HG02798 (cell line): ENCODE results near the gene GID8.
"Not testable (repeated sequence)": the region's sequence is repeated elsewhere in the genome, so short reads cannot be mapped to it uniquely, and the experiment has no call there.

Experiments
- ATAC-seq: cut with Tn5 transposase; IDR thresholded peaks from one replicate; pipeline ENCODE4 v1.9.1; 2021; ENCODE audit warnings: mild to moderate bottlenecking; ENCODE audit not compliant: unreplicated experiment, poor library complexity

The GID8 gene

DNA sequence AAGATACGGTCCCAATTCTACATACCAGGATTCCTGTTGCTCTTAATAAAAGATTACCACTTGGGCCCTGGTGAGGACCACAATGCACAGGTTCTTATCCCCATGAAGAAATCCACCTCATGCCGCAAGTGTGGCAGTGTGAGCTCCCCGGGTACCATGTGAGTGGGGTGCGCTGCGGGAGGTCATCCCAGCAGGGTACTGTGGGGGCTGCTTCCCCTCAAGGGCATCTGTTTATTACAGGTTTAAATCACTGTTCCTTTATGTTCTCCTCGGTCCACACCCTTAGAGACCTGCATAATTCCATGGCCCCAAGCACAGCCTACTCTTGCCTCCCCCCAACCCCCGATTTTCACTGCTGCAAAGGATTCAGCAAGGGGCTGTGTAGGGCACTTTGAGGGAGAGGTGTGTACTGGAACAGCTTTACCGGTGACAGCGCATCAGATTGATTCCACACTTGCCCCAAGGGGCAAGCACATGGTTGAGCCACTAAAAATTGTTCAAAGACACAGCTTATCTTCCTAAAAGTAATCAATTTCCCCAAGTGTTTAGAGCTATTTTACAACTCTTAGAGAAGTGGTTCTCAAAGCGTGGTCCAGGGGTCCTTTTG, 17.8 kb upstream of the GID8 start:
- ATAC-seq = no peak

DNA sequence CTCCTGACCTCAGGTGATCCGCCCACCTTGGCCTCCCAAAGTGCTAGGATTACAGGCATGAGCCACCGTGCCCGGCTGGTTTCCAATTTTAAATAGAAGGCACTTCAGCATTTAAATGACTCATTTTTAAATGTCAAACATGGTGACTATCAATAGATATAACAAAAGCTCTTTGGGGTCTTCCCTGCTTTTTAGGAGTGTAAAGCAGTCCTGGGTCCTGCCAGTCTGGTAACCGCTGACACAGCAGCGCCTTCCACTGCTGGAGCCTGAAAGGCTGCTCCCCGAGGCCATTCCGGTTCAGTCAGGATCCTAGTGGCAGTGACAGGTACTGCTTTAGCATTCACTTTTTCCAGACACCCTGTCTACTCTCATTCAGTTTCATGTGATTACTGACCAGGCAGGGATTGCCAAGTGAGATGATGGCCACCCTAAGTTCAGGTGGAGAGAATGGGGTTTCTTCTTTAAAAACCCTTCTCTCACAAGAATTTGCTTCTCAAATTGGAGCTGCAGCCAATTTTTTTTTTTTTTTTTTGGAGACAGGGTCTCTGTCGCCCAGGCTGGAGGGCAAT, 16.7 kb upstream of the GID8 start:
- no peak for ATAC-seq

DNA sequence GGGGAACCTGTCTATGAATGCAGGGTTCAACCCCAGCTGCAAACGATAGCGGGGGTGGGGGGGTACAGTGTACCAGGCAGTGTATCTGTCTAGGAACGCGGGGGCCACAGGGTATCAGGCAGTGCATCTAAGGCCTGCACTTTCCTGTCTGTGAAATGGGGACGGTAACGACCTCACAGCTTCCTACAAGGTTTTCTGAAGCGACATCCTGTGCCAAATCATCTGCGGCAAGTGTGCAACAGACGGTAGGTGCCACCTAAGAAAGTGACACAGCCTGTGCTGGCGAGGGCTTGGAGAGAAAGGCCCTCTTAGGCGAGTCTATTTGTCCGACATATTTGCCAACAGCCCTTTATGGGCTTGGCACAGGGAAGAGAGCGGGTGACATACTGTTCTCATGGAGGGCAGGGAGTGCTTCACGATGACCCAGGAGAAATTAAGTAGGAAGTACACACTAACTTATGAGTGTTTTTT, 15.5 kb upstream of the GID8 start:
- ATAC-seq = no peak

DNA sequence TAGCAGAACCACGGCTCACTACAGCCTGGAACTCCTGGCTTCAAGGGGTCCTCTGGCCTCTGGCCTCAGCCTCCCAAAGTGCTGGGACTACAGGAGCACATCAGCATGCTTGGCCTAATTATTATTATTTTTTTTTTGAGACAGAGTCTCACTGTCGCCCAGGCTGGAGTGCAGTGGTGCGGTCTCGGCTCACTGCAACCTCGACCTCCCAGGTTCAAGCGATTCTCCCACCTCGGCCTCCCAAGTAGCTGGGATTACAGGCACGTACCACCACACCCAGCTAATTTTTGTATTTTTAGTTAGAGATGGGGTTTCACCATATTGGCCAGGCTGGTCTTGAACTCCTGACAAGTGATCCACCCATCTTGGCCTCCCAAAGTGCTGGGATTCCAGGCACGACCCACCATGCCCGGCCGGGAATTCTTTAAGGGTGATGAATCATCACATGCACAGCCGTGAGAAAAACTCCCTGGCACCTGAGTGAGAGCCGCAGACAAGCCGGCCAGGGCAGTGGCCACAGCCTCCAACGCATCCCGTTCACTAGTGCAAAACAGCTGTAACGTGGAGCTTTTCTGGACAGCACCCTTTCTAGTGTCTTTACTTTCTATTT, 14.8 kb upstream of the GID8 start:
- not testable (repeated sequence) for ATAC-seq

DNA sequence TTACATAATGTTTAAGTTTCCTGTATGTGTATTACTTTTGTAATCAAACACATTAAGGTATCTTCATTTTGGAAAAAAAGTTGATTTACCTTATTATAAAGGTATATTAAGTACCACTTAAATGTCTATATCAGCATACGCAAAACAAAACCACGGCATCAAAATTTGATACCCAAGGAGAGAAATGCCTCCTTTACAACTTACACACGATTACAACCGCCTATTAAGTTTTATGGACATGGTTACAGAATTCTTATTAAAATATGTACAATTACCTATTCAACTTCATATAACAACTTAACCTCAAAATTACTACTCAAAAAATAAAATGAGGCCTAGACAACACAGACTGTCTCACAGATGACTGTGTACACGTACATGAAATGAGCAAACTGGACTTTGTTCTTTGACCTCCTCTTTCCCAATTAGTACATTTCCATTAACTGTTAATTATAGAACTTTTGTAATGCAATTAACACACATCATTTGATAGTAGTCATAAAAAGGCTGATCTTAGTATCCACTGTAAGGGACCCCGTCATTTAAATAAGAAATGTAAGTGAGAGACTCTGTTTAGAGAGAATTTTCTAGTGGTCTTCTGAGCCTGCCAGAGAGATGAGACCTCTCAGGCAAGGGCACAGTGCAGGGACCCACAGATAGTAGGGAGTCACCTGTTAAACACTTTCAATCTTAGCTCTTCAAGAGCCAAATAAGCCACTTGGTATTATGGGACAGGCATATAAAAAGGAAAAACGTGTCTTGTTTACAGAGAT, 14.1 kb upstream of the GID8 start:
- ATAC-seq = no peak

DNA sequence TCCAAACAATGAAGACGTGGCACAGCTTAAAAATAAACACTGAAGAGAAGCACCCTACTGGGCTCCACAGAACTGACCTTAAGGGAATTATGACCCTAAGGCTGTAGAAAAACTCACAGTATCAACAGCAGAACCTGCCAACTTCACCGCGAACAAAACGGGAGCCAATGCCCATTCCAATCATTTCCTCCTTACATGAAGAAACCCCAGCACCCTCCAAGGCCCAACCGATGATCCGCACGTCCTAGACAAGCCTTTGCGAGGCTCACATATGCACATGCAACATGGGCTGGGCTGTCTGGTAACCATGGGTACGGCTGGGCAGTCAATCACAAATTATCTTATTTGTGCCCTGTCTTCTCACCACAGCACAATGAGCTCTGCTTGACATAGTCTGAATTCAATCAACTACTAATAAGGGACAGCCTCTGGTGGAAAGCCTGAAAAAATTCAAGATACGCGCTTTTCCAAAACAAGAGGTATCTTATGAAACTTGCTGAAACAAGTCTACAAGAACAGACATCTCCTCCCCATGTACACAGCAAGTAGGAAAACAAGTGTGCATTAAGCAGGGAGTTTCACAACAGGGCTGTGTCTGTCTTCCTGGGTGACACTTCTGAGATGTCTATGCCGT, 13.4 kb upstream of the GID8 start:
- no peak for ATAC-seq

DNA sequence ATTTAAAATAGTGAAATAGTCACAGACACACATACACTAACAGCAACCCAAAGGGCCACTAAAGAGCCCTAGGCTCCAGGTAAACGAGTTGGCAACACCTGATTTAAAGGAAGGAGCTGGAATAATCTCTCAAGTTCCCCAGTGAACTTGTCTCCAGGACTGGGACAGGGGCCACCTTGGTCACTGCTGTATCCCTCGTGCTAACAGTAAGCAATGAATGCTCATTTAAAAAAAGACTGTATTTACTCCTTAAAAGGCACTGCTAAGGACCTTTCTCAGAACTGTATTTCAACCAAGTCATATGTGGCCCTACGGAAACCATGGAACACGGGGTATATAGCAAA, 12.9 kb upstream of the GID8 start:
- no peak for ATAC-seq

DNA sequence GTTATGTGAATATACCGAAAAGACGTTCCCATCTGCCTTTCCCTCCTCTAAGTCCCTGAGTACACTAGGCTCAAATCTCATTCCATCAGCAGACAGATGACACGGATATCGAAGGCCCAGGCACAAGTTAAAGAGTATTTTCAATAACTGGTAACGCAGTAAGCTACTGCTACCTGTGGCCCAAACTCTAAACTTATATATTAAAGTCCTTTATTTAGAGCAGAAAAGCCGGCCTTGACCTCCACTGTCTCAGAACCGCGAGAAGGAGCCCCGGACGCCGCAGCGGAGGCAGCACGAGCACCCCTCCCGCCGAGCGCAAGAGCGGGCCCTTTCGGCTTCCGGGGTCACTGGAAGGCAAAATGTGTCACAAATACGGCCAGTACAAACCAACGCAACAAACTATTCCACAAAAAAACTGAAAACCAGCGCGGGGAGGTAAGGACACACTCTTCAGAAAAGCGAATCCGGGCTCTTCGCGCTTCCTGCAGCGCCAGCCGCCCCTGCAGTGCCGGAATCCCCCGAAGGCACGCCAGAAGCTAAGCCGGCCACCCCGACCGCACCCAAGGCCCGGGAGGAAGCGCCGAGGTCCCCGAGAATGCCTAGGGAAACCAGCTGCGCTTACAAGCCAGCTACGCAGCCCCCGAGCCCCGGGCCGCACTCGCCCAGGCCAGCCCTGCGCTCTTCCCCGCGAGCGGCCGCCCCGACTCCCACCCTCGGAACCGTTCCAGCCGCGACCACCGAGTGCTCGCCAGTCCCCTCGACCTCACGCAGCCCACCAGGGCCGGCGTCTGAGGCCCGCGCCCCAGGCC, 12.3 kb upstream of the GID8 start:
- no peak for ATAC-seq

DNA sequence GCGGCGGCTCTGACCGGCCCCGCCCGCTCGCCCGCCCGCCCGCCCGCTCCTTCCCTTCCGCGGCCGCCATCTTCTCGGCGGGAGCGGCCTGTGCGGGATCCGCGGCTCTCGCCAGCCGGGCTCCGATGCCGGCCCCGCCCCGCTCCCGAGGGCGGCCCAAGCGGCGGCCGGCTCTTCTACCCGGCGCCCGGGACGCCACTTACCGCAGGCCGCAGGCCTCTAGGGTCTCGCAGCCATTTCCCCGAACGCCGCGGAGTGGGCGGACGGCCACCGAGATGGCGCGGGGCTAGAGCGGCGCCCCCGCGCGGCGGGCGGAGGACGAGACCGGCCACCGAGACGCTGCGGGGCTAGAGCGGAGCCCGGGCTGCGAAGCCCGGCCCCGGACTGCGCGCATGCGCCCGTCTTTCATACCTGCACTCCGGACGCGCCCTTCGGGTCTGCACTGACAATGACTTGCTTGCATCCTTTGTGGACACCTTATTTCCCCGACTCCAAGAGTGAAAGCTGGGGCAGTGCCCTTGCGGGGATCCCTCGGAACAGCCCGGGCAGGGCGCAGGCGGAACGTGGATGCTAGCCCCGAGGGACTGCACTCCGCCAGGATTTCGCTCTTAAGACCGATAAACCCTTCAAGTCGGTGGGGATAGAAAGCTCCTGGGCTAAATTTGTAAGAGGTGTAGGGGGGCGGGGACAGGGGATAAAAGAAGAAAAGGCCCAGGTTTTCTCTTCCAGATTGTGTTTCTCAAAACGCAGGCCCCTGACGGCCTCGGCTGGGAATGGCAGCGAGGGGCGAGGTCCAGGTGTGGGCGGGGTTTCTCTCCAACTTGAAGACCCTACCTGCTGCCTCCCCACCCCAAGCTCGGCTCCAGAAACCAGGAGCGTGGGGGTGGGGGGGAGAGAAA, 11.5 kb upstream of the GID8 start, which contains the start of gene DIDO1:
DIDO1 (minus strand) TSS at position 277 of the 899 bp plus-strand sequence.
- peak; percentile 90 for ATAC-seq

DNA sequence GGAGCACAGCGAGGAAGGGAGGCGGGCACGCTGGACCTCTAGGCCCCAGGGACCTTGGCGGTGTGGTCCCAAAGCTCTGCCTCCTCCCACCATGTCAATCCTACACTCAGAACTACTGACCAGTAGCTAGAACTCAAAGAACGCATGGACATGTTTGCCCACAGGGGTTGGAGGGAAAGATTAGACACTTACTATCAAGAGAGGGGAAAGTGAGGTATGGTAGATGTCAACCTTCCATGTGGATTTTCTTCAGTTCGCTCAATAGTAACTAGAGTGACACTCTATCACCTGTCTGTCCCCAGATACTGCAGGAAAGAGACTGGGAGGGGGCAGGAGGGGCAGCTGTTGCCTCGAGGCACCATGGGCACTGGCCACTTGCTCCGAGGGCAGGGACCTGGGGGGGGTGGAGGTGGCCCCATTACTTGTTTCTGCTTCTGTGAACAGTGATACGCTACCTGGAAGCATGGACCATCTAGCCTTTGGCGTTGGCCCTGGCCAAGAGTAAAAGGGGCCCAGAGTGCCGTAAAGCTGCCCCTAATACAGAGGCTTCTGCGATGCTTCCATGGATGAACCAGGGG, 10.7 kb upstream of the GID8 start:
- ATAC-seq = no peak

DNA sequence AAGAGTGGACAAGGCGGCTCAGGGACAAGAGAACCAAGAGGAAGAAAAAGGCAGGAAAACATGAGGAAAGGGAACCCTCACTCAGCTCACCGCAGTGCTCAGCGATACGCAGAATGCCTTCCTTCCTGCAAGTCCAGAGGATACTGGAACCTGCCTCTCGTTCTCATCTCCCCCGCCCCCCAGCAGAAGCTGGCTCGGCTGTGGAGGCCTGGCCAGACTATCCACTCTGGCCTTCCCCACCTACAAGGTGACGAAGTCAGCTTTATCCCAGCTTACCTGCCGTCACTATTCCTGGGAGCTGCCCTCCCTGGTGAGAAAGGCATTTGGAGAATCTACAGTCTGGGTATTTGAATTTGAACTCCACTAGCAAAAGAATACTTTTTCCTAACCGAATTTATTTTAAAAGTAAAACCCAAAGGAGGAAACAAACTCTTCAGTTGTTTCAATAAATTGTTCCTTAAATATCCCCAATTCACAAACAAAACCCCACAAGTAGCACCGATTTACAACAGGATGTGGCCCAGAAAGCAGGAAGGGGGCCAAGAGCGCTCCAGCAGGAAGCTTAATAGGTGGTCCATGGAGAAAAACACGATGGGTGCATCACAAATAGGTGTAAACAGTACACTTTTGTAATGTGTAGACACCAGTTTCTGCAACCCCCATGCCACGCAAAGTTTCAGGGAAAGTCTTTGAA, 9.6 kb upstream of the GID8 start:
- no peak for ATAC-seq

DNA sequence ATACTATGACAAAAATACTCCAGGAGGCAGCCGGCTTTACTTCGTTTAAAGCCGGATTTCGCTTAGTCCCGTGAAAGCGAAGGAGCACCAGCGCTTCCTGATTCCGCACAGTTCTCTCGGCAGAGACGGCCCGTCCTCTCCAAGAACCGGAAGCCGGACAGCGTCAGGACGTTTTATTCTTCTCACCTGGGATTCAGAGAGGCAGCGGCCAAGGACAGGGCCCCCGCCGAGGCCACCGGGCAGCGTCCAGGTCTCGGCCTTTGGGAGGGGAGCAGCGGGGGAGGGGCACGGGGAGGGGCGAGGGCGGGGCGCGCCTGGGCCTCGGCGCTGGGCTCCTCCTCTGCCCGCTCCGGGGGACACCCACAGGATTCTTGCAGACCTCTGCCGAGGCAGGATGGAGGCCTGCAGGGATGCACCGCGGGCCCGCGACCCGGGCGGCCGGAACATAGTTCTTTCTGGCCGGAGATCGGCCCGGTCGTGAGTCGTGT, 8.9 kb upstream of the GID8 start:
- no peak for ATAC-seq

DNA sequence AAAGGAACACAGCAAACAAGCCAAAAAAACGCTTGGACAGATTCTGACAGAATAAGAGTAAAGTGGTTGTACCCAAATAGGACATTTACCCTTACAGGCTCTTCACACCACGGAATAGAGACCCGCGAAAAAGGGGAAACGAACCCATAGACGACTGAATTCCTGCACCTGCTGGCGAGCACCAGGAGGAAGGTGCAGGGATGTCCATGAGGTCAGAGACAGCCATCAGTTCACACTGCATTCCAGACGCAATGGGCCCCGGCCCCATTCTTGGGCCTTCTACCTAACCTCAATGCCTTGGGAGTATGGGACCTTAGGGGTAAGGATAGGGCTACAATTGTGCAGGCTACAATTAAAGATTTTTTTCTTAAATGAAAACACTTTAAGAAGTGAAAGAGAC, 6.5 kb upstream of the GID8 start:
- no peak for ATAC-seq

DNA sequence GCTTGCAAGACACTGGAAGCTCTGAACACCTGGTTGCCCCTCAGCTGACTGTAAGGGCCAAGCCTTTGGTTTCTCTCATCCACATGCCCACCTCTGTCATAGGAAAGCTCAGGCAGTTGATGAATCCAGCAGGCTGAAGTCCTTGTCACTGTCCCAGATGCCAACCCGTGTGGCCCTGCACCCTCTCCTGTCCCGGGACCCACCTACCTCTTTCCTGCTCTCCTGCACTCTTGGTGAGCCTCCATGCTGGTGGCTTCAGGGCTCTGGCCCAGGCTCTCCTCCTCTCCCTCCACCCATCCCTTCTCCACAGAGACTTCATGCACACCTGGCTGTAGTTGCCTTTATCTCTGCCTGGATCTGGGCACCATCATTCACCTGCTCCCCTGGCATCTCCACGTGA, 4.0 kb upstream of the GID8 start:
- no peak for ATAC-seq

DNA sequence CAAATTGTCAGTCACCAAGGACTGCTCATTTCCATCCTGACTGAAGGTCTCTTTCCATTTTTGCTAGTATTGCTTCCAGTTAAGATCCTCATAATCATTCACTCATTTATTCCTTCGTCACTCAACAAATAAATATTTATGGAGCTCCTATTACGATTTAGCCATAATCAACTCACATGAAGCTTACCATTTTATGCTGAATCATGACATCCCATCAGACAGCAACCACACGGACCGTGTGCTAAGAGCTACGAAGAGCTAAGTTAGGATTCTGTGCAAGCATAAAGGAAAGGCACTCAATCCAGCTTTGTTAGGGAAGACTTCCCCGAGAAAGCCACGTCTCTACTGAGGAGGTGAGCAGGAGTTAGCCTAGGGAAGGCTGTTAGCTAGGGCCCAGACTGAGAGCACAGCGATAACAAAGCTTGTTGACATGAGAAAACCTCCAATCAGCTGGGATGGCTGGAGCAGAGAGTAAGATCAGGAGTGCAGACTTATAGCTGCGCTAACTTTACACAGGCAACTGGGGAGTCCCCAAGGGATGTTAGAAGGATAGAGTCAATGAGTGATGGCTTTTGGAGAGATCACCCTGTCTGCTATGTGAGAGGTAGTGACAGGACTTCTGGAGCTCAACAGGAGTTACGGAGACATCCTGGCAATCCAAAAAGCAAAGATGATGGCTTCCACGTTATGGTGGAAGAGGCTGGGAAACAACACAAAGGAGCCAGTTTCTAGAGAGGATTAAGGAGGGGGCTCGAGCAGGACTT, 2.6 kb upstream of the GID8 start:
- no peak for ATAC-seq

DNA sequence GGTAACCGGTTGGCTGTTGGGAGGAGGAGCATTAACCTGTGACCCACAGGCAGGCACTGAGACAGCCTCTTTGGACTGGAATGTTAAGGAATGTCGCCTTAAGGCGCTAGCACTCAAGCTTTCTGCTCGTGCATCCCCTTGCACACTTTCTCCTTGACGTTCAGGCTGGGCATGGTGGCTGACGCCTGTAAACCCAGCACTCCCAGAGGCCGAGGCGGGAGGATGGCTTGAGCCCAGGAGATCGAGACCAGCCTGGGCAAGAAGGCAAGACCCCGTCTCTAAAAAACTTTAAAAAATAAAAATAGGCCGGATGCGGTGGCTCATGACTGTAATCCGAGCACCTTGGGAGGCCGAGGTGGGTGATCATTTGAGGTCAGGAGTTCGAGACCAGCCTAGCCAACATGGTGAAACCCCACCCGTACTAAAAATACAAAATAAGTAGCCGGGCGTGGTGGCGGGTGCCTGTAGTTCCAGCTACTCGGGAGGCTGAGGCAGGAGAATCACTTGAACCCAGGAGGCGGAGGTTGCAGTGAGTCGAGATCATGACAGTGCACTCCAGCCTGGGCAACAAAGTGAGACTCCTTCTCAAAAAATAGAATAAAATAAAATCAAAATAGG, 1.9 kb upstream of the GID8 start:
- ATAC-seq = no peak
